Measurements from ENCODE around the gene CAB39. TPM values are rescaled to one million over a fixed set of nuclear protein-coding genes. Genes with fewer than 3 reads are reported as not detected.

CAB39 gene
- total and polyA plus RNA-seq, 2 of the 8 experiments (the other 6 are each of a cell fraction or from before 2014, with no cell fraction given): 16.4 to 50.5 TPM

GRCh38 chr2:230688490-230688889, 24.2 kb upstream of the CAB39 start:
- no peak for FAIRE-seq
- WGBS, 2 experiments (ENCODE audit: extremely low coverage in 1 of 2, insufficient coverage in 1 of 2, insufficient read length in 1 of 2, insufficient replicate concordance in 2 of 2, low coverage in 1 of 2, low lambda C conversion rate in 2 of 2, missing lambda C conversion rate in 1 of 2): 86% methylated on average over 2 of the region's 2 CpGs; no CpG with 5 or more reads in 1 of the 2 experiments

More at GRCh38 chr2:230688490-230688889, 24.2 kb upstream of the CAB39 start:
- no peak overlapping the region for H3K9ac ChIP-seq (replicated peaks in 1 of 4; ENCODE audit: extremely low read depth in 1 of 4, low read depth in 3 of 4, low read length in 3 of 4)
- no peak overlapping the region for H3K4me3 ChIP-seq (ENCODE audit: extremely low read depth in 1 of 4, insufficient read depth in 2 of 4, low read depth in 3 of 4, low read length in 4 of 4)
- H4K5ac ChIP-seq (ENCODE audit: insufficient read length, low read depth, low read length): no peak overlapping the region
- no peak overlapping the region for H3K18ac ChIP-seq (ENCODE audit: extremely low read depth, low read length)
- H2AK5ac ChIP-seq (ENCODE audit: low read depth, low read length): no peak overlapping the region
- no peak overlapping the region for H2BK20ac ChIP-seq (ENCODE audit: low read length)
- no peak overlapping the region for H2BK120ac ChIP-seq (replicated peaks; ENCODE audit: low read depth, low read length)
- H3K79me1 ChIP-seq (ENCODE audit: low read depth, low read length): no peaks in the 10 kb centered on the region
- no peak for DNase-seq (ENCODE audit: low read depth in 1 of 2, low spot score in 2 of 2)
- no peak overlapping the region for H3K56ac ChIP-seq (replicated peaks; ENCODE audit: insufficient read length, low read depth, low read length)
- H3K36me3 ChIP-seq (ENCODE audit: control insufficient read depth in 2 of 4, insufficient read depth in 4 of 4, low read length in 3 of 4): no peaks in the 10 kb centered on the region
- H3K23me2 ChIP-seq (ENCODE audit: low read depth, low read length): no peaks in the 10 kb centered on the region
- no peak overlapping the region for H2BK15ac ChIP-seq (ENCODE audit: low read length)
- no peak overlapping the region for H2BK12ac ChIP-seq (ENCODE audit: low read depth, low read length)
- H3K14ac ChIP-seq (ENCODE audit: insufficient read length): no peak overlapping the region
- CTCF ChIA-PET (ENCODE audit: partially characterized antibody): no interaction called here
- H3K9me3 ChIP-seq (ENCODE audit: insufficient read depth in 2 of 2, low read depth in 1 of 2, low read length in 1 of 2): no peaks in the 10 kb centered on the region
- no peak overlapping the region for H2BK5ac ChIP-seq (ENCODE audit: low read depth, low read length)
- POLR2A ChIA-PET (ENCODE audit: partially characterized antibody): no interaction called here
- H3K4ac ChIP-seq (replicated peaks; ENCODE audit: insufficient read length, low read depth, low read length): no peak overlapping the region
- H4K91ac ChIP-seq (replicated peaks; ENCODE audit: insufficient read length, low read length): no peak overlapping the region
- H2AFZ ChIP-seq (ENCODE audit: low read length): no peak overlapping the region
- TF ChIP-seq POLR2A (IDR thresholded peaks at IDR 0.05; ENCODE audit: control extremely low read depth in 1 of 2, low read depth in 2 of 2, low read length in 2 of 2): no peak
- no peak for TF ChIP-seq JUND (IDR thresholded peaks at IDR 0.05; ENCODE audit: low read length)
- no peak for TF ChIP-seq PHF8 (conservative IDR thresholded peaks at IDR 0.05; ENCODE audit: low read depth, low read length)
- no peak for TF ChIP-seq FOSL1 (IDR thresholded peaks at IDR 0.05; ENCODE audit: insufficient read depth, low read depth, low read length)
- no peaks in the 10 kb centered on the region for H3K79me2 ChIP-seq (ENCODE audit: control insufficient read depth in 1 of 2, insufficient read depth in 2 of 2, low read length in 2 of 2)
- H3K27ac ChIP-seq (ENCODE audit: low read depth, low read length): no peak overlapping the region
- no peak overlapping the region for H4K8ac ChIP-seq (ENCODE audit: extremely low read depth, insufficient read depth, low read length)
- no peak overlapping the region for H3K23ac ChIP-seq (ENCODE audit: insufficient read length)
- H3K27me3 ChIP-seq (replicated peaks in 1 of 4; ENCODE audit: control insufficient read depth in 3 of 4, extremely low read depth in 1 of 4, insufficient read depth in 3 of 4, low read length in 3 of 4): no peaks in the 10 kb centered on the region
- no peak overlapping the region for H3K4me2 ChIP-seq (ENCODE audit: insufficient read depth in 1 of 2, low read depth in 2 of 2, low read length in 2 of 2)
- H4K20me1 ChIP-seq (replicated peaks in 1 of 2; ENCODE audit: control insufficient read depth in 1 of 2, insufficient read depth in 2 of 2, low read length in 2 of 2): no peaks in the 10 kb centered on the region
- no peaks in the 10 kb centered on the region for H3K4me1 ChIP-seq (replicated peaks in 1 of 4; ENCODE audit: control insufficient read depth in 3 of 4, insufficient read depth in 4 of 4, low read length in 3 of 4)

Measured in H1 (cell line).